Activated T-helper 17 cell treated with anti-CD3 and anti-CD28 coated beads, Interleukin-2, amount 50 U/mL, for 72 hours (primary cell): ENCODE data around the gene KIAA0930. TPM values are rescaled to one million over a fixed set of nuclear protein-coding genes. Genes with fewer than 3 reads are reported as not detected.
"Not testable (repeated sequence)": the region's sequence is repeated elsewhere in the genome, so short reads cannot be mapped to it uniquely, and the experiment has no call there.

Source experiments
- ATAC-seq: fragments of 150-1000 bp; cut with Tn5 transposase; replicated peaks from 2 replicates; pipeline ENCODE4 v1.10.0; 2021; ENCODE audit warnings: mild to moderate bottlenecking, moderate library complexity
- H3K27ac Mint-ChIP-seq: one replicate; pipeline ENCODE4 v1.8.0; 2022; ENCODE audit warnings: mixed read lengths
- H3K27me3 Mint-ChIP-seq: one replicate; pipeline ENCODE4 v1.8.0; 2022; ENCODE audit warnings: mixed read lengths
- H3K36me3 Mint-ChIP-seq: one replicate; pipeline ENCODE4 v1.8.0; 2022; ENCODE audit warnings: low read depth, mild to moderate bottlenecking, mixed read lengths
- H3K4me1 Mint-ChIP-seq: one replicate; pipeline ENCODE4 v1.8.0; 2022; ENCODE audit warnings: mixed read lengths
- H3K4me3 Mint-ChIP-seq: one replicate; pipeline ENCODE4 v1.8.0; 2022; ENCODE audit warnings: mild to moderate bottlenecking, mixed read lengths
- H3K9me3 Mint-ChIP-seq: one replicate; pipeline ENCODE4 v1.8.0; 2022; ENCODE audit warnings: mixed read lengths
- total RNA-seq, 2 donors: library from RNA; stranded (reverse); gene quantifications; one replicate each; pipeline ENCODE4 v1.2.3, GENCODE V29; 2022

KIAA0930 gene
- total RNA-seq, 2 donors from 2014 or later, result 8.7 to 24.1 TPM

GRCh38 chr22:45199723-45200122 lies 41.0 kb downstream of the KIAA0930 start:
- no peaks in the 10 kb centered on the region for H3K27me3 Mint-ChIP-seq
- H3K36me3 Mint-ChIP-seq, result no peaks in the 10 kb centered on the region
- H3K9me3 Mint-ChIP-seq, result no peaks in the 10 kb centered on the region
- H3K4me3 Mint-ChIP-seq, result no peak overlapping the region
- H3K4me1 Mint-ChIP-seq, result no peaks in the 10 kb centered on the region
- no peak for ATAC-seq
- H3K27ac Mint-ChIP-seq, result no peak overlapping the region

- no peaks in the 10 kb centered on the region for H3K36me3 Mint-ChIP-seq
- ATAC-seq, result no peak
- H3K27ac Mint-ChIP-seq, result no peak overlapping the region
- no peaks in the 10 kb centered on the region for H3K4me1 Mint-ChIP-seq
- no peaks in the 10 kb centered on the region for H3K27me3 Mint-ChIP-seq
- no peak overlapping the region for H3K4me3 Mint-ChIP-seq
- no peaks in the 10 kb centered on the region for H3K9me3 Mint-ChIP-seq
These were observed 42.3 kb downstream of the KIAA0930 start for GRCh38 chr22:45198463-45198795.

GRCh38 chr22:45197606-45198462 lies 42.9 kb downstream of the KIAA0930 start:
- Mint-ChIP-seq H3K9me3 (no peaks in the 10 kb centered on the region), H3K27me3 (no peaks in the 10 kb centered on the region), H3K27ac (no peak overlapping the region), H3K4me1 (no peaks in the 10 kb centered on the region), H3K4me3 (no peak overlapping the region), H3K36me3 (no peaks in the 10 kb centered on the region)
- ATAC-seq, result no peak

GRCh38 chr22:45196926-45197605 lies 43.6 kb downstream of the KIAA0930 start:
- Mint-ChIP-seq H3K4me1 (no peaks in the 10 kb centered on the region), H3K36me3 (no peaks in the 10 kb centered on the region), H3K4me3 (no peak overlapping the region), H3K27ac (no peak overlapping the region), H3K9me3 (no peaks in the 10 kb centered on the region), H3K27me3 (no peaks in the 10 kb centered on the region)
- ATAC-seq, result no peak

GRCh38 chr22:45196308-45196707 lies 44.4 kb downstream of the KIAA0930 start:
- Mint-ChIP-seq H3K9me3 (no peaks in the 10 kb centered on the region), H3K36me3 (no peaks in the 10 kb centered on the region), H3K4me1 (no peaks in the 10 kb centered on the region), H3K27me3 (no peaks in the 10 kb centered on the region), H3K27ac (no peak overlapping the region), H3K4me3 (no peak overlapping the region)
- ATAC-seq, result no peak

- H3K27me3 Mint-ChIP-seq, result no peaks in the 10 kb centered on the region
- H3K4me1 Mint-ChIP-seq, result no peaks in the 10 kb centered on the region
- H3K36me3 Mint-ChIP-seq, result no peaks in the 10 kb centered on the region
These were observed 45.1 kb downstream of the KIAA0930 start for GRCh38 chr22:45195616-45196015.

GRCh38 chr22:45194686-45195085 lies 46.0 kb downstream of the KIAA0930 start:
- no peaks in the 10 kb centered on the region for H3K36me3 Mint-ChIP-seq
- no peaks in the 10 kb centered on the region for H3K27me3 Mint-ChIP-seq
- no peak for ATAC-seq
- no peak overlapping the region for H3K4me3 Mint-ChIP-seq
- no peaks in the 10 kb centered on the region for H3K9me3 Mint-ChIP-seq
- H3K4me1 Mint-ChIP-seq, result no peaks in the 10 kb centered on the region
- H3K27ac Mint-ChIP-seq, result no peak overlapping the region

More at GRCh38 chr22:45195616-45196015, 45.1 kb downstream of the KIAA0930 start:
- no peaks in the 10 kb centered on the region for H3K9me3 Mint-ChIP-seq
- no peak overlapping the region for H3K27ac Mint-ChIP-seq
- no peak for ATAC-seq
- H3K4me3 Mint-ChIP-seq, result no peak overlapping the region

GRCh38 chr22:45192701-45193187 lies 48.0 kb downstream of the KIAA0930 start:
- ATAC-seq, result no peak
- no peaks in the 10 kb centered on the region for H3K9me3 Mint-ChIP-seq
- H3K36me3 Mint-ChIP-seq, result peaks cover 6% of the 10 kb centered on the region
- H3K4me3 Mint-ChIP-seq, result no peak overlapping the region
- H3K27me3 Mint-ChIP-seq, result no peaks in the 10 kb centered on the region
- H3K27ac Mint-ChIP-seq, result no peak overlapping the region
- no peaks in the 10 kb centered on the region for H3K4me1 Mint-ChIP-seq

GRCh38 chr22:45191746-45192145 lies 48.9 kb downstream of the KIAA0930 start:
- ATAC-seq, H3K27me3 Mint-ChIP-seq, H3K4me3 Mint-ChIP-seq, H3K27ac Mint-ChIP-seq, H3K9me3 Mint-ChIP-seq, H3K4me1 Mint-ChIP-seq: not testable (repeated sequence)
- H3K36me3 Mint-ChIP-seq, result peaks cover 16% of the 10 kb centered on the region

- Mint-ChIP-seq H3K36me3 (peaks cover 30% of the 10 kb centered on the region), H3K4me1 (peaks cover 6% of the 10 kb centered on the region), H3K27me3 (no peaks in the 10 kb centered on the region), H3K4me3 (no peak overlapping the region), H3K9me3 (no peaks in the 10 kb centered on the region), H3K27ac (no peak overlapping the region)
- ATAC-seq, result no peak
These were observed 50.4 kb downstream of the KIAA0930 start for GRCh38 chr22:45190202-45190872.

- no peak overlapping the region for H3K27ac Mint-ChIP-seq
- H3K27me3 Mint-ChIP-seq, result no peaks in the 10 kb centered on the region
- H3K36me3 Mint-ChIP-seq, result peaks cover 46% of the 10 kb centered on the region
- no peak for ATAC-seq
- H3K4me3 Mint-ChIP-seq, result no peak overlapping the region
- H3K9me3 Mint-ChIP-seq, result no peaks in the 10 kb centered on the region
- peaks cover 6% of the 10 kb centered on the region for H3K4me1 Mint-ChIP-seq
These were observed 51.9 kb downstream of the KIAA0930 start for GRCh38 chr22:45188779-45189178.

- H3K27ac Mint-ChIP-seq, result no peak overlapping the region
- no peaks in the 10 kb centered on the region for H3K27me3 Mint-ChIP-seq
- H3K4me1 Mint-ChIP-seq, result peaks cover 6% of the 10 kb centered on the region
- H3K36me3 Mint-ChIP-seq, result peaks cover 55% of the 10 kb centered on the region
- H3K9me3 Mint-ChIP-seq, result no peaks in the 10 kb centered on the region
- H3K4me3 Mint-ChIP-seq, result no peak overlapping the region
- ATAC-seq, result no peak
These were observed 52.8 kb downstream of the KIAA0930 start for GRCh38 chr22:45187891-45188290.

GRCh38 chr22:45185718-45186514 lies 54.8 kb downstream of the KIAA0930 start:
- Mint-ChIP-seq H3K27me3 (no peaks in the 10 kb centered on the region), H3K27ac (peak overlapping the region; percentile 7), H3K4me3 (peak overlapping the region; percentile 17), H3K4me1 (peaks cover 12% of the 10 kb centered on the region), H3K36me3 (peaks cover 74% of the 10 kb centered on the region), H3K9me3 (no peaks in the 10 kb centered on the region)
- ATAC-seq, result peak; percentile 90

- Mint-ChIP-seq H3K36me3 (peaks cover 94% of the 10 kb centered on the region), H3K9me3 (no peaks in the 10 kb centered on the region), H3K27ac (peak overlapping the region; percentile 51), H3K4me3 (no peak overlapping the region), H3K27me3 (no peaks in the 10 kb centered on the region), H3K4me1 (peaks cover 12% of the 10 kb centered on the region)
- ATAC-seq, result no peak
These were observed 56.7 kb downstream of the KIAA0930 start for GRCh38 chr22:45183974-45184373.
